GM12891 (cell line): ENCODE data around the gene COMP.

Experiments used
- DNase-seq: peaks from one replicate; pipeline ENCODE4 v3.0.0; 2011; ENCODE audit warnings: low spot score; ENCODE audit not compliant: insufficient read length
- FAIRE-seq: peaks from 2 replicates; lab custom pipeline; 2011; peaks lifted over from hg19 to GRCh38; lab: Jason Lieb, UNC
- PAX5 ChIP-seq: IDR thresholded peaks from 2 replicates; pipeline ENCODE4 v1.6.1; 2011; ENCODE audit warnings: low read length, moderate library complexity, mild to moderate bottlenecking; ENCODE audit not compliant: insufficient read depth, severe bottlenecking
- POLR2A ChIP-seq: IDR thresholded peaks from 2 replicates; pipeline ENCODE4 v1.6.1; 2011; ENCODE audit warnings: low read depth, low read length, control low read depth
- POLR2AphosphoS5 ChIP-seq: IDR thresholded peaks from 2 replicates; pipeline ENCODE4 v1.6.1; 2011; ENCODE audit warnings: low read depth, low read length, control low read depth
- POU2F2 ChIP-seq: IDR thresholded peaks from 2 replicates; pipeline ENCODE4 v1.6.1; 2011; ENCODE audit warnings: low read depth, mild to moderate bottlenecking, control low read depth, low read length, moderate library complexity
- SPI1 ChIP-seq: IDR thresholded peaks from 2 replicates; pipeline ENCODE4 v1.6.1; 2011; ENCODE audit warnings: low read depth, low read length, control low read depth
- TAF1 ChIP-seq: IDR thresholded peaks from 2 replicates; pipeline ENCODE4 v1.6.1; 2011; ENCODE audit warnings: low read depth, low read length, control low read depth

Gene COMP

DNA sequence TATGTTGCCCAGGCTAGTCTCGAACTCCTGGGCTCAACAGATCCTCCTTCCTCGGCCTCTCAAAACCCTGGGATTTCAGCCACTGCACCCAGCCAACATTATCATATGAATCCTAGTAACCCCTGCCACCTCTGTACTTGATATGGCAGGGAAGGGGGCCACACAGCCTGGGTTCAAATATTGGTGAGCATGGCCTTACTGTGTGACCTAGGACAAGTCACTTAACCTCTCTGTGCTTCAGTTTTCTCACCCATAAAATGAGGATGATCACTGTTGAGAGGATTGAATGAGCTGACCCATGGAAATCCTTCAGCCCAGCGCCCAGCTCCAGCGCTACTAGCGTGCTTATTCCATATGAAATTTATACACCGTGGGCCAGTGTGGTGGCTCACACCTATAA lies 3.6 kb upstream of the COMP start:
- no peak for DNase-seq
- FAIRE-seq = no peak
- TF ChIP-seq TAF1 (no peak), POLR2AphosphoS5 (no peak), SPI1 (no peak), POU2F2 (no peak), POLR2A (no peak), PAX5 (no peak)

DNA sequence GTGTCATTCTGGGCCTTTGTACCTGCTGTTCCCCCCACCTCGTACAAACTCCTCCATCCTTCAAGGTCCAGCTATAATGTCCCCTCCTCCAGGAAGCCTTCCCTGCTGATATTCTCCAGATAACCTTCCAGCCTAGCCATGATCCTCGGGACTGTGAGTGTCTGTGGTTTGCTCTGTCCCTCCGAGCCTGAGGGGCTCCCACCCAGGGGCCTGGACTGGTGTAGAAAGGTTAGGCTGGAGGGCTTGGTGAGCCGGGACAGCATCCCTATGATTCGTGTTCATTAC lies 2.9 kb upstream of the COMP start:
- FAIRE-seq (no peak), DNase-seq (no peak)
- TF ChIP-seq POLR2AphosphoS5 = no peak
- no peak for TF ChIP-seq SPI1
- no peak for TF ChIP-seq PAX5

DNA sequence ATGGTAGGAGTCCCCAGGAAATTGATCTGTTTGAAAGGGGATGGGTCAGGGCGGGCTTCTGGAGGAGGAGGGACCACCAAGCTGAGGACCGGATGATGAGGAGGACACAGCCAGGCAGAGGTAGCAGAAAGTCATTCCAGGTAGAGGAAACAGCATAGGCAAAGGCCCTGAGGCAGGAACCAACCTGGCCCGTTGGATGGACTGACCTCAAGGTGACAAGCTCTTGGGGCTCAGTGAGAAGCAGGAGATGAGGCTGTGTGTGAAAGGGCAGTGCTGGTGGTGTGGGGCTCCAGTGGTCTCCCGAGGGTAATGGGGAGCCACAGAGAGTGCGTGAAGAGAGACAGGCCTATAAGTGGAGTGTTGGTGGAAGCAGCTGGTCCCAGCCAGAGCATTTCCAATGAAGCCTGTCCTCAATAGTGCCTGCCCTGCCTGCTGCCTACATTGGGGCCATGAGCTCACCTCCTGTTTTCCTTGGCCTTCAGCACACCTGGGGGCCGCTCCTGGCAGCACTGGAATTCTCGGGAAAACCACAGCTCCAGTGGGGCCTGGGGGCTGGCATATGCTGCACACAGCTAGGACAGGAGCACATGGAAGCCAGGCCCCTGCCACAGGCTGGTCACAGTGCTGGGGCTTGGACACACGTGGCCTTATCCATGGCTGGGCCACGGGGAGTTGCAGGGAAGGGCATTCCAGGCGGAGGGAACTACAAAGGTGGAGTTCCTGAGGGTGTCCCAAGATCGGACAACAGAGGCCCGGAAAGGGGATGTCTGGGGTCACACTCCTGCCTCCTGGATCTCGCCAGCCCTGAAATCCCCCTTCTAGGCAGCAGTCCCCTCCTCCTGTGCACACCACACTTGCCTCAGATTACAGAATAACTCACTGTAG lies 2.3 kb upstream of the COMP start:
- TF ChIP-seq POLR2AphosphoS5 (no peak), POLR2A (no peak), SPI1 (no peak), PAX5 (no peak), POU2F2 (no peak), TAF1 (no peak)
- no peak for FAIRE-seq
- DNase-seq = no peak

DNA sequence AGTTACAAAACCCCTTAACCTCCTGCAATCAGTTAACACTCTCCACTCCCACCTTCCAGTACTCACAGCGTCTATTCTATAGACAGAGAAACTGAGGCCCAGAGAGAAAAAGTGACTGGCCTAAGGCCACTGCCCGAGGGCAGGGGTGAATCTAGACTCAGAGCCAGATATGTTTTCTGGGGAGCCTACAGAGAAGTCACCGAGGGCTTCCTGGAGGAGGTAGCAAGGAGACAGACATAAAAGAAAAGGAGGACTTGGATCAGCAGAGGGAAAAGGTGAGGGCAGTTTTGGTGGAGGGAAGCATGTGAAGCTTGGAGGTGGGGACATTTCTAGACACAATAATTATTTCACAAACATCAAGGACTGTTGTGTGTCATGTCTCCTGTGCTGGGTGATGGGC lies 1.6 kb upstream of the COMP start:
- FAIRE-seq (no peak), DNase-seq (no peak)
- TF ChIP-seq POLR2A = no peak

DNA sequence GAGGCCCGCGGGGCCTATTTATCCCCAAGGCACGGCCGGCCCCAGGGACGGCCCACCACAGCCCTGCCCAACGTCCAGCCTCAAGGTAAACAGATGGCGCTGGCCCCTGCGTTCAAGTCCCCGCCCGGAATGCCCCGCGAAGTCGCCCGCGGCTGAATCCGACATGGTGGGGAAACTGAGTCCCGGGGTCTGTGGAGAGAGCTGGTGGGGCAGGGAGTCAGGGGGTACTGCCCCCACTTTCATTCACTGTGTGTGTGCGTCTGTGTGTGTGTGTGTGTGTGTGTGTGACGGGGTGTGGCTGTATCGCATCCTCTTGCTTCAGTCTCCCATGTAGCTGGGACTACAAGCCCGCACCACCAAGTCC lies 192 bp upstream of the COMP start:
- TF ChIP-seq TAF1 = no peak
- TF ChIP-seq POU2F2 = no peak
- TF ChIP-seq POLR2AphosphoS5 = no peak
- no peak for TF ChIP-seq PAX5
- TF ChIP-seq POLR2A = no peak
- TF ChIP-seq SPI1 = no peak
- no peak for FAIRE-seq
- DNase-seq = no peak

DNA sequence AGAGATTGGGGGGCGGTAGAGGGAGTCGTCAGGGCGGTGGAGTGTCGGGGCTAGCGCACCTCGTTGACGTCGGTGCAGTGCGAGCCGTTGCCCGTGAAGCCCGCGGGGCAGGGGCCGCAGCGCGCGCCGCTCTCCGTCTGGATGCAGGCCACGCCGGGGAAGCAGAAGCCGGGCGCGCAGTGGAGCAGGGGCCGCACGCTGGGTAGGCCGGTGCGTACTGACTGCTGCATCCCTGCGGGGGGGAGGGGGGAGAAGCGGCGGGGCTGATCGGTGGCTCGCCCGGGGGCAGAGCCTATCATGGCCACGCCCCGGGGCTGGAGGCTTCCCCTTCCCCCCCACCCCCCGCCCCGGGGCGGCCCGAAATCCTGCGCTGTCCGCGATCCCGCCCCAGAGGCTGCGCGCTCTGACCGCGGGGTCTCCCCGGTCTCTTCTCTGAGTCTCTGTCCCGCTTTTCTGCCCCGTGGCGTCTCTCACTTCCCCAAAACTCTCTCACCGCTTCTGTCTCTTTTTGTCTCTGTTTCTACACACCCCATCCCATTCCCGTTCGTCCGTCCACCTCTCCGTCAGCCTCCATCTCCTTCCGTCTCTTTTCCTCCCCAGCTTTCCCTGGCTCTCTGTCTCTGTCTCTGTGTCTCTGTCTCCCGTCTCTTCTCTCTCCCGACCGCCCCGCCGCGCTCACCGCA lies 1.1 kb downstream of the COMP start:
- DNase-seq (no peak), FAIRE-seq (no peak)
- TF ChIP-seq TAF1 = no peak
- TF ChIP-seq PAX5 = no peak
- TF ChIP-seq SPI1 = peak; percentile 64
- TF ChIP-seq POLR2AphosphoS5 = no peak
- no peak for TF ChIP-seq POU2F2
- TF ChIP-seq POLR2A = no peak

DNA sequence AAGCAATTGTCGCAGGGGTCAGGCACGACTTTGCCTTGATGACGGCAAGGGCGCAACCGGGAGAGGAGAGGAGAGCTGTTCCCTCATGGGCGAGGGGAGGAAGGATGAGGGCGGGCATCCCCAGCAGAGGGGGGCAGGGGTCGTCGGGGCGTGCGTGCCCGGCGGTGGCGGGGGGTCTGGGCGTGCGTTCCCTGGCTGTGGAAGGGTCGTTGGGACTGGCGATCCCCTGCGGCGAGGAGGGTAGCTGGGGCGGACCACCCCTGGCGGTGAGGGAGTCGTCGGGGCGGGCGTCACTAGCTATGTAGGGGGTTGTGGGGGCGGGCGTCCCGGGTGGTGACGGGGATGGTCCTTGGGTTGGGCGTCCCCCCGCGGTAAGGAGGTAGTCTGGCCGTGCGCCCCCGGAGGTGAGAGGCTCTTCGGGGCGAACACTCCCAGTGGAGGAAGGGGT lies 1.7 kb downstream of the COMP start:
- TF ChIP-seq TAF1 = no peak
- DNase-seq = no peak
- no peak for FAIRE-seq

DNA sequence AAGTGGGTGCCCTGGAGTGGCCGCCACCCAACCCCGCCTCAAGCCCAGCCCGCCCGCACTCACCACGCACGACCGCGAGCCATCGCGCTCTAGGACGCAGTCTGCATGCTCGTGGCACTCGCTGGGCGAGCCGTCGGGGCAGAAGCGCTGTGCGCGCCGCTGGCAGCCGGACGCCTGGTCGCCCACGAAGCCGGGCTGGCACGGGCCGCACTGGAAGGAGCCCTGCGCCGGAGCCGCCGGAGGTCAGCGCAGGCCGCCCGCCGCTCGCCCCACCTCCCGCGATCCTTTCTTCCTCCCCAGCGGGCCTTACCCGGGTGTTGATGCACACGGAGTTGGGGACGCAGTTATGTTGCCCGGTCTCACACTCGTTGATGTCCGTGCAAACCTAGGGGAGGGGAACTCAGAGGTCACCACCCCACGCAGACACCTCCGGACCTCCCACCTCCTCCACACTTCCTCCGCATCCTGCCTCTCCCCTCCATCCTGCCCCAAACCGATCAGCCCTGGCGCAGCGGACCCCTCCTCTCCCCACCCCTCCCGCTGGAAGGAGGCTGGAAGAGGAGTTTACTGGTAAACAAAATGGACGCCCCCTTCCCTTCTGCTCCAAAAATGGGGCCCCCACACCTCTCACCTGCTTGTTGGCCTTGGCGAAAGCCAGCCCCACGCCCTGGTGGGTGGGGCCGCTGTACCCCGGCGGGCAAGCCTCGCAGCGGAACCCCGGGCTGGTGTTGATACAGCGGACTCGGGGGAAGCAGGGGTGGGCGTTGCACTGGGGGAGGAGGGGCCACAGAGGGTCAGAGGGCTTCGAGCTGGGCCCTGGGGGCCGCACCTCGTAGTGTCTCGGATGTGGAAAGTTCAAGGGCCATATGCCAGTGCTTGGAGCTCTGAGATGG lies 2.3 kb downstream of the COMP start:
- DNase-seq (no peak), FAIRE-seq (no peak)
- TF ChIP-seq POLR2A (no peak), TAF1 (no peak), SPI1 (no peak), POU2F2 (no peak), POLR2AphosphoS5 (no peak), PAX5 (no peak)

DNA sequence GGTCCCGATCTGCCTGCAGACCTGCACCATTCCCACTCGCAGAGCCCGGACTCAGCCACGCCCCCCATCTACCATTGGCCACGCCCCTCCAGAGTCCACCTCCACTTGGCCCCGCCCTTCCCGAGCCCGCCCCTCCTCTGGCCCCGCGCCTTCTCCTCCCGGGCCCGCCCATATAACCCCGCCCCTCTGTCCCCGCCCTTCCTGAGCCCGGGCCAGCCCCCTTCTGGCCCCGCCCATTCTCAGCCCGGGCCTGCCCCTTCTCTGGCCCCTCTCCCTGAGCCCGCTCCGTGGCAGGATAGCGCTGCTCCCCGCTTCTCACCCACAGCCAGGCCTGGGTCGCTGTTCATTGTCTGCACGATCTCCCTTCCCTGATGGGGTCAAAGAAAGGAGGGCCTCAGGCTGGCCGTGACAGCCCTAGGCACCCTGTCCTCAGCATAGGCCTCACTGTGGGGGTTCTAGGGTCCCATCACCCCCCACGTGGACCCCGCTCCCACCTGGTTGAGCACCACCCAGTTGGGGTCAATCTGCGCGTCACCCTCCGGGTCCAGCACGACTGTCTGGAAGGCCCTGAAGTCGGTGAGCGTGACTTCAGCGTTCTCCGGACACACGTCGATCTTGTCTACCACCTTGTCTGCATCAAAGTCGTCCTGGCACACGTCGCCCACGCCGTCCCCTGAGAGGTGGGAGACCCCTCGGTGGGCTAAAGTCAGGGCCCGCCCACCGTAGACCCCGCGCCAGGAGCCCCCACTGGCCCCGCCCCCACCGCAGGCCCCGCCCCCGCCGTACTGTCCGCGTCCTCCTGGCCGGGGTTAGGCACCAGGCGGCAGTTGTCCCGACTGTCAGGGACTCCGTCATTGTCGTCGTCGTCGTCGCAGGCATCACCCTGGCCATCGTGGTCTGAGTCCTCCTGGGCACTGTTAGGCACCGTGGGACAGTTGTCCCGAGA lies 5.7 kb downstream of the COMP start:
- no peak for TF ChIP-seq PAX5
- TF ChIP-seq POLR2AphosphoS5 = no peak
- TF ChIP-seq POU2F2 = no peak
- no peak for TF ChIP-seq SPI1
- DNase-seq (peak; percentile 93), FAIRE-seq (no peak)

DNA sequence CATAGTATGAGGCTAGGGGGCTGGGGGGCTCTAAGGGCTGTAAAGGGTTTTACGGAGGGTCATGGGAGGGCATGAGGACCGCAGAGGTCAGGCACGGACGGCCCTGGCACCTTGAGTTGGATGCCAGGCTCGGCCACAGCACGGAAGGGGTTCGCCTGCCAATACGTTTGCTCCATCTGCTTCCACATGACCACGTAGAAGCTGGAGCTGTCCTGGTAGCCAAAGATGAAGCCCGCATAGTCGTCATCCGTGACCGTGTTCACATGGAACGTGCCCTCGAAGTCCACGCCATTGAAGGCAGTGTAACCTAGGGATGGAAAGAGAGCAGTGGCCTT lies 6.4 kb downstream of the COMP start:
- DNase-seq = no peak
- FAIRE-seq = no peak
- TF ChIP-seq PAX5 = no peak
- no peak for TF ChIP-seq POLR2AphosphoS5
- TF ChIP-seq SPI1 = no peak
- TF ChIP-seq POU2F2 = no peak
- no peak for TF ChIP-seq POLR2A
- no peak for TF ChIP-seq TAF1
